ENCODE results near the gene S100A5. TPM values are rescaled to one million over a fixed set of nuclear protein-coding genes. Genes with fewer than 3 reads are reported as not detected.

The S100A5 gene
- total RNA-seq, 1 experiment from 2014 or later = 6.0 TPM

GRCh38 chr1:153560771-153561465, 20.2 kb upstream of the S100A5 start:
- H4K20me1 ChIP-seq (ENCODE audit: insufficient read depth) = no peaks in the 10 kb centered on the region
- H3K9ac ChIP-seq (ENCODE audit: low read length) = no peak overlapping the region
- POLR2A ChIA-PET = interaction anchor here (0.7 to 1.6 kb wide), 4 partner anchors 9 to 66 kb away, joined by 3 to 12 read pairs (median 6); partner anchors contain the start of genes S100A13, S100A5 and S100A6
- no TSS peak for BruUV-seq (replicated peaks)
- no peaks in the 10 kb centered on the region for H3K9me2 ChIP-seq (ENCODE audit: insufficient read depth)
- intact Hi-C loops (cut with micrococcal nuclease) = no loop called here
- H3K9me3 ChIP-seq (ENCODE audit: control insufficient read depth in 1 of 2, insufficient read depth in 1 of 2, low read depth in 1 of 2, low read length in 2 of 2) = no peaks in the 10 kb centered on the region
- peaks cover 32 to 48% of the 10 kb centered on the region in 2 experiments for H3K4me1 ChIP-seq (ENCODE audit: control insufficient read depth in 1 of 2, insufficient read depth in 2 of 2, low read length in 2 of 2)
- no peaks in the 10 kb centered on the region for H3K27me3 ChIP-seq (ENCODE audit: insufficient read depth, low read length)
- H3K27ac ChIP-seq (ENCODE audit: low read depth, low read length) = no peak overlapping the region
- ATAC-seq (no peak), DNase-seq (ENCODE audit: low read depth, low spot score) (no peak)
- H3K79me2 ChIP-seq (ENCODE audit: insufficient read depth, low read length) = no peaks in the 10 kb centered on the region
- RAD21 ChIA-PET (ENCODE audit: low non-redundant PET in 1 of 2, low total read pairs in 2 of 2, uncharacterized antibody in 2 of 2, unreplicated experiment in 2 of 2) = interaction anchor here (0.7 kb wide), 2 partner anchors 20 to 23 kb away, joined by 4 read pairs; partner anchors contain the start of gene S100A5 (in 1 of the 2)
- H3K4me3 ChIP-seq (replicated peaks in 1 of 2; ENCODE audit: low read depth in 1 of 2, low read length in 2 of 2) = no peak overlapping the region
- H3K36me3 ChIP-seq (ENCODE audit: control insufficient read depth in 1 of 2, insufficient read depth in 2 of 2, low read length in 2 of 2) = no peaks in the 10 kb centered on the region
- CTCF ChIA-PET = interaction anchor here (0.6 to 1.5 kb wide), 3 partner anchors 9 to 66 kb away, joined by 3 to 4 read pairs (median 4); partner anchors contain the start of gene S100A13
- TF ChIP-seq TCF7L2 (IDR thresholded peaks at IDR 0.05; ENCODE audit: borderline replicate concordance, extremely low read depth, insufficient read depth, insufficient read length) (no peak), CEBPB (IDR thresholded peaks at IDR 0.05; ENCODE audit: low read depth) (no peak), RAD21 (IDR thresholded peaks at IDR 0.05; ENCODE audit: low read depth) (no peak), SP1 (IDR thresholded peaks at IDR 0.05; ENCODE audit: low read depth) (no peak), REST (IDR thresholded peaks at IDR 0.05; ENCODE audit: low read depth) (no peak), ZFX (IDR thresholded peaks at IDR 0.05) (no peak), EZH2 (IDR thresholded peaks at IDR 0.05) (no peak)
- H3K4me2 ChIP-seq (ENCODE audit: low read length) = no peak overlapping the region
- no peak overlapping the region for H2AFZ ChIP-seq (ENCODE audit: low read depth, low read length, poor library complexity, severe bottlenecking)
